Neuron (in vitro differentiated cells): ENCODE data around the gene ANKRD23.
"Not testable (repeated sequence)": the region's sequence is repeated elsewhere in the genome, so short reads cannot be mapped to it uniquely, and the experiment has no call there.

Experiments
- H2AFZ ChIP-seq: one replicate; pipeline ENCODE4 v1.6.1; 2013; ENCODE audit warnings: low read depth, mild to moderate bottlenecking, inconsistent platforms, low read length, moderate library complexity
- H3K27me3 ChIP-seq: one replicate; pipeline ENCODE4 v1.6.1; 2013; ENCODE audit warnings: low read length; ENCODE audit not compliant: insufficient read depth
- H3K36me3 ChIP-seq: one replicate; pipeline ENCODE4 v1.6.1; 2013; ENCODE audit warnings: low read length; ENCODE audit not compliant: insufficient read depth
- H3K4me1 ChIP-seq: one replicate; pipeline ENCODE4 v1.6.1; 2013; ENCODE audit warnings: low read length; ENCODE audit not compliant: insufficient read depth
- H3K4me3 ChIP-seq: 2 replicates; pipeline ENCODE4 v1.5.1; 2013; ENCODE audit warnings: mild to moderate bottlenecking, low read length, moderate library complexity
- H3K9me3 ChIP-seq: one replicate; pipeline ENCODE4 v1.6.1; 2013; ENCODE audit warnings: low read length

Gene ANKRD23

DNA sequence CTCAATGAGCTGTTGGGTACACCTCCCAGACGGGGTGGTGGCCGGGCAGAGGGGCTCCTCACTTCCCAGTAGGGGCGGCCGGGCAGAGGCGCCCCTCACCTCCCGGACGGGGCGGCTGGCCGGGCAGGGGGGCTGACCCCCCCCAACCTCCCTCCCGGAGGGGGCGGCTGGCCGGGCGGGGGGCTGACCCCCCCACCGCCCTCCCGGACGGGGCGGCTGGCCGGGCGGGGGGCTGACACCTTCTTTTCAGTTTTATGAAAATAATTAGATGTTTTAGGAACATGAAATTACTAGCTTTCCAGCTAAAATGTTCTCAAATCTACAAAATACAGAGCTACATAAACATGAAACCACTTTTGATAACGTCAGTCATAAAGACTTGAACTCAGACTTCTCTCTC lies 37.9 kb downstream of the ANKRD23 start:
- not testable (repeated sequence) for H3K4me3 ChIP-seq, H3K9me3 ChIP-seq, H2AFZ ChIP-seq, H3K4me1 ChIP-seq, H3K27me3 ChIP-seq
- peaks cover 17% of the 10 kb centered on the region for H3K36me3 ChIP-seq

DNA sequence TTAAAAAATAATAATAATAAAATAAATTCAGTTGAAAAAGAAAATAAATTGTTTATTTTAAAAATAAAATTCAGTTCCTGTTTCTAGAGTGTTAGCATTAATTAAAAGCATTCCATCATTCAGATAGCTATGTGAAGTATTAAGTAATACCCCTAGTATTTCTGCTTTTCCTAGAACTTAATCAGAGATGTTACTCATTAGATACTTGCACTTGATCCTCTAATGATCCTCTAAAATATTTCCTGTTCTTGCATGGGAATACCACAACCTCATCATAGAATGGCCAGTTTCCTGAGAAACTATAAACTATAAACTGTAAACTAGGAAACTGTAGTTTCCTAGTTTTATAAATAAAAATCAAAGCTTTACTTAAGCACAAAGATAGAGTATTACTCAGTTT lies 38.8 kb downstream of the ANKRD23 start:
- H2AFZ ChIP-seq: no peak overlapping the region
- H3K9me3 ChIP-seq: no peaks in the 10 kb centered on the region
- H3K36me3 ChIP-seq: peaks cover 12% of the 10 kb centered on the region
- no peak overlapping the region for H3K4me3 ChIP-seq
- no peaks in the 10 kb centered on the region for H3K27me3 ChIP-seq
- H3K4me1 ChIP-seq: no peaks in the 10 kb centered on the region

GRCh38 chr2:96802721-96803120 lies 41.1 kb downstream of the ANKRD23 start:
- no peaks in the 10 kb centered on the region for H3K4me1 ChIP-seq
- no peak overlapping the region for H2AFZ ChIP-seq
- no peaks in the 10 kb centered on the region for H3K27me3 ChIP-seq
- peaks cover 7% of the 10 kb centered on the region for H3K36me3 ChIP-seq
- H3K9me3 ChIP-seq: no peaks in the 10 kb centered on the region
- H3K4me3 ChIP-seq: no peak overlapping the region

- no peak overlapping the region for H2AFZ ChIP-seq
- no peaks in the 10 kb centered on the region for H3K4me1 ChIP-seq
- peaks cover 7% of the 10 kb centered on the region for H3K36me3 ChIP-seq
- no peak overlapping the region for H3K4me3 ChIP-seq
- no peaks in the 10 kb centered on the region for H3K27me3 ChIP-seq
- no peaks in the 10 kb centered on the region for H3K9me3 ChIP-seq
Observed at GRCh38 chr2:96801786-96802595, 41.8 kb downstream of the ANKRD23 start.

DNA sequence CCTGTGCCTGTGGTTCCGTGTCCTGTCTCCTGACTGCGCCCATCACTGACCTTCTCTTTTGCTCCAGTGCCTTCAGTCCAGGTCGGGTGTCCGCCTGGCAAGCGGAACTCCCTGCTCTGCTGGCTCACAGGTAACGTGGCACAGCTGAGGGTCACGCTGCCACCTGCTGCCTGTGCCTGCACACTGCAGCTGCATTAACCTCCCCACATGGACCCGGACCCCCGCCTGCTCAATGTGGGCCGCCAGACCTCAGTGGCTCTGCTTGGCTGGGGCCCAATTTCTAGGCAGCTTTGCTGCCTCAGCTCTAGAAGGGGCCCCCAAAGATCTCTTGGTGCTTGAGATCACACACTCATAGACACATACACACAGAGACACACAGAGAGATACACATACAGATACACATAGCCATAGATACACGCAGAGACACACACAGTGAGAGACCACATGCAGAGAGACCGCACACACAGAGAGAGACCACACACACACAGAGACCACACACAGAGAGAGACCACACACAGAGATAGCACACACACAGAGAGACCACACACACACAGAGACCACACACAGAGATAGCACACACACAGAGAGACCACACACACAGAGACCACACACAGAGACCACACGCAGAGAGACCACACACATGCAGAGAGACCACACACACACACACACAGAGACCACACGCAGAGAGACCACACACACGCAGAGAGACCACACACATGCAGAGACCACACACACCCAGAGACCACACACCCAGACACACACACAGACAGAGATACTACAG lies 42.6 kb downstream of the ANKRD23 start:
- H2AFZ ChIP-seq: no peak overlapping the region
- no peaks in the 10 kb centered on the region for H3K27me3 ChIP-seq
- H3K4me1 ChIP-seq: no peaks in the 10 kb centered on the region
- H3K36me3 ChIP-seq: peaks cover 7% of the 10 kb centered on the region
- H3K4me3 ChIP-seq: no peak overlapping the region
- no peaks in the 10 kb centered on the region for H3K9me3 ChIP-seq

GRCh38 chr2:96800061-96801004 lies 43.5 kb downstream of the ANKRD23 start:
- no peak overlapping the region for H3K4me3 ChIP-seq
- H3K36me3 ChIP-seq: peaks cover 7% of the 10 kb centered on the region
- no peaks in the 10 kb centered on the region for H3K27me3 ChIP-seq
- no peak overlapping the region for H2AFZ ChIP-seq
- H3K9me3 ChIP-seq: no peaks in the 10 kb centered on the region
- H3K4me1 ChIP-seq: no peaks in the 10 kb centered on the region

DNA sequence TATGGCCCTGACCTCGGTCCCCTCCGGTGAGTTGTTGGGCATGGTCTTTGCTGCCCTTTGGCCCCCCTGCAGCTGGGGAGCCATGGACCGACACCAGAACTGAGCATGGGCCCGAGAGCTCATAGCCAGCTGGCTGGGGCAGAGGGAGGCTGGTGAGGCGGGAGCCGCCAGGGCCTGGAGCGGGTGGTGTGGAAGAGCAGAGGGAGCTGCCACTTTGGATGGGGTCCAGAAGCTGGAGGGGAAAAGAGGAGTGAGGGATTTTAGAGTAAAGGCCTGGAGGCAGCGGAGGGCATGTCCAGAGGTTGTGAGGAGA lies 44.2 kb downstream of the ANKRD23 start:
- peaks cover 7% of the 10 kb centered on the region for H3K36me3 ChIP-seq

DNA sequence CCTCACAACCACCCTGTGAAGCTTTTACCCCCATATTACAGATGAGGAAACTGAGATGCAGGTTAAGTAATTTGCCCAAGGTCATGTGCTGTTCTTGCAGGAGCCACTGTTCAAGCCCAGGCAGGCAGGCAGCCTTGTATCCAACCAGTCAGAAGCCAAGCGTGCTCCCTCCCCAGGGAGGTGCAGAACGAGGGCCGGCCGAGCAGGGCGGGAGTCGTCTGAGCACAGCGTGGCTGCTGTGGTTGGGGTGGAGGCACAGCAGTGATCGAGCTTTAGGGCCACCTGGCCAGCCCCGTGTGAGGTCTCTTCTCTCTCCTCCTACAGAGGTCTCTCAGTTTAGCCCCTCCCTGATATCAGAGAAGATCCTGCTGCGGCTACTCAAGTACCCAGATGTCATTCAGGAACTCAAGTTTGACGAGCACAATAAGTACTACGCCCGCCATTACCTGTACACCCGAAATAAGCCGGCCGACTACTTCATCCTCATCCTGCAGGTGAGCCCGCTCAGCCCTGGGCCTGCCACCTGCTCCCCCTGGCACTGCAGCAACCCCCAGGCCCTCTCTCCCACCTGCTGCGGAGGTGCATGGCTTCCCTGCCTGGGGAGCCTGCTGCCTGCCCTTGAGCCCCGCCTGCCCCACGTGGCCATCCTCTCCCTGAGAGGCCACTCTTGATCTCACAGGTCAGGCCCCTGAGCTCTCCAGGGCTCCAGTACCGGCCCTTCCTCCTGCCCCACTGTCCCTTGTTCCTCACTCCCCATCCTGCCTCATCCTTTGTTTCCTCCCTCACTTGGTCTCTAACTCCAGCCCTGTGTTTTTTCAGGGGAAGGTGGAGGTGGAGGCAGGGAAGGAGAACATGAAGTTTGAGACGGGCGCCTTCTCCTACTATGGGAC lies 44.8 kb downstream of the ANKRD23 start:
- Histone ChIP-seq H3K4me1 (no peaks in the 10 kb centered on the region), H3K27me3 (no peaks in the 10 kb centered on the region), H3K4me3 (no peak overlapping the region), H3K9me3 (peaks cover 4% of the 10 kb centered on the region), H3K36me3 (peaks cover 7% of the 10 kb centered on the region), H2AFZ (no peak overlapping the region)

More for the DNA sequence above, 44.2 kb downstream of the ANKRD23 start:
- Histone ChIP-seq H3K4me3 (no peak overlapping the region), H3K4me1 (no peaks in the 10 kb centered on the region), H3K9me3 (no peaks in the 10 kb centered on the region), H3K27me3 (no peaks in the 10 kb centered on the region), H2AFZ (no peak overlapping the region)

DNA sequence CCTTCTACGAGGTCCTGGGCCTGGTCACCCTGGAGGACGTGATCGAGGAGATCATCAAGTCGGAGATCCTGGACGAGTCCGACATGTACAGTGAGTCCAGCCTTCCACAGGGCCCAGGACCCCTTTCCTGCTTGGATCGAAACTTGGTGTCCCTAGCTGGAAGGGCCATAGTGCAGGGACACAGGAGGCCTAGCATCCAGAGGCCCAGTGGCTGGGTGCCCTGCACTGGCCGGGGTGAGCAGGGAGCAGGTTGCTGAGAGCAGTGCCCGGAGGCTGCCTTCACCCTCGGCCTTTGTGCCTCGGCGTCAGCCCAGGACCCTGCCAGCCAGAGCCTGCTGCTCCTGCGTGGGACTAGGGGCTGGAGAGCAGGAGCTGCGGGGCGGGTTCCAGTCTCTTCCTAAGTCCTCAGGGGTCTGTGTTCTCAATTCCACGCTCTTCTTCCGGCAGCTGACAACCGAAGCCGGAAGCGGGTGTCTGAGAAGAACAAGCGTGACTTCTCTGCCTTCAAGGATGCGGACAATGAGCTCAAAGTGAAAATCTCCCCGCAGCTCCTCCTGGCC lies 46.7 kb downstream of the ANKRD23 start:
- H3K27me3 ChIP-seq: no peaks in the 10 kb centered on the region
- H2AFZ ChIP-seq: no peak overlapping the region
- H3K9me3 ChIP-seq: peaks cover 4% of the 10 kb centered on the region

GRCh38 chr2:96796497-96796896 lies 47.3 kb downstream of the ANKRD23 start:
- H2AFZ ChIP-seq, H3K36me3 ChIP-seq, H3K9me3 ChIP-seq, H3K4me1 ChIP-seq, H3K27me3 ChIP-seq, H3K4me3 ChIP-seq: not testable (repeated sequence)

More for the DNA sequence above, 46.7 kb downstream of the ANKRD23 start:
- Histone ChIP-seq H3K4me3 (no peak overlapping the region), H3K4me1 (no peaks in the 10 kb centered on the region), H3K36me3 (peaks cover 7% of the 10 kb centered on the region)

GRCh38 chr2:96795076-96795475 lies 48.7 kb downstream of the ANKRD23 start:
- Histone ChIP-seq H3K4me1 (no peaks in the 10 kb centered on the region), H3K4me3 (no peak overlapping the region), H3K9me3 (peaks cover 4% of the 10 kb centered on the region), H3K36me3 (peaks cover 2% of the 10 kb centered on the region), H3K27me3 (no peaks in the 10 kb centered on the region), H2AFZ (no peak overlapping the region)
